Measurements from ENCODE around the gene GALM.

GALM gene

DNA sequence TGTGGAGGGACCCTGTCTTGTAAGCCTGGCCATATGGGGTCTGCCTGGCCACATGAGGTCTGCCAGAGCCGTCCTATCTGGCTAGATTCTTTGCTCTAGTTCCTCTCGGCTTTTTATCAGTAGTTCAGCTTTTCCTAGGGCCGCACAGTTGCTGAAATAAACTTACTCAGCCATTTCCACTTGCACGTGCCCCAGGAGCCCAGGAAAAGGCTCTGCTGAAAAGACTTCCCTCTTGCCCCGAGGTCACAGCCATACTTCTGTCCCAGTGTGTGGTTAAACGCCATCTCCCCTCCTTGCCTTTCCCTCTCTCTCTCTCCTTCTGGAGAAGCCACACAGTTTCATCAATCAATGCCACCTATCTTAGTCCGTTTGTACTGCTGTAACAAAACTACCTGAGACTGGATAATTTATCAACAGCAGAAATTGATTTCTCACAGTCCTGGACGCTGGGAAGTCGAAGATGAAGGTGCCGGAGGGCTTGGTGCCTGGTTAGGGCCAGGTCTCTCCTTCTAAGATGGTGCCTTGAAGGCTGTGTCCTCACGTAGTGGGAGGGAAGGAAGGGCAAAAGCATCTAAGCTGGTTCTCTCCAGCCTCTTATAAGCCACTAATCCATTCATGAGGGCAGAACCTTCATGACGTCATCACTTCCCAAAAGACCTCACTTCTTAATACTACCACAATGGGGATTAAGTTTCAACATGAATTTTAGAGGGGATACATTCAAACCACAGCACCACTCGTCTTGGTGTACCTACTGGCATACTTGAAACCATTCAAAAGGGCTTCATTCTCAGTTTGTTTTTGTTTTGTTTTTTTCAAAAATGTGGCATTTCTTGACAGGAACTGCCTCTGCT lies 11.2 kb upstream of the GALM start:
- H3K4me3 Mint-ChIP-seq = no peak overlapping the region
- H3K36me3 Mint-ChIP-seq = peaks cover 6% of the 10 kb centered on the region
- peak overlapping the region; percentile 92 for H3K27ac Mint-ChIP-seq
- H3K9me3 Mint-ChIP-seq = peaks cover 5% of the 10 kb centered on the region
- no peaks in the 10 kb centered on the region for H3K27me3 Mint-ChIP-seq
- CTCF ChIA-PET = interaction anchor here (1.1 to 3.0 kb wide), 8 partner anchors 8 to 73 kb away, joined by 3 to 15 read pairs (median 8); partner anchors contain the start of genes GALM and HNRNPLL
- DNase-seq = no peak
- peaks cover 67% of the 10 kb centered on the region for H3K4me1 Mint-ChIP-seq

DNA sequence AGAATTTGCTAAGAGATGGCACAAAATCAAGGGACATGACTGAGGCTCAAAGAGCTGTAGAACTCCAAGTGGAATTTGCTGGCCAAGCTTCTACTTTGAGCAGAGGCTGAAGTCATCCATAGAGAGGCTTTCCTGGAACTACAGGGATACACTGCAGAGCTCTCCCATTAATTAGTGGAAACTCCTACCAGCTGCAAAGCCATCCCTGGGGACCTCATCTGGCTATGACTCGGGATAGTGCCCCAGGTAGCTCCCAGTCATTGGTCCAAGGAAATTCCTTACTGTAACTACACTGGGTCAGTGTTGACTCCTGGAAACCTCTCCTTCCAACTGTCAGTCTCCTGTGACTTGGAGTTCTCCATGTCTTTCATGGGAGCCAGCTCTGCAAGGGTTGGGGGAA lies 10.5 kb upstream of the GALM start:
- H3K36me3 Mint-ChIP-seq = peaks cover 1% of the 10 kb centered on the region
- peaks cover 1% of the 10 kb centered on the region for H3K9me3 Mint-ChIP-seq
- H3K27me3 Mint-ChIP-seq = no peaks in the 10 kb centered on the region
- no peak overlapping the region for H3K27ac Mint-ChIP-seq
- H3K4me1 Mint-ChIP-seq = peaks cover 61% of the 10 kb centered on the region
- H3K4me3 Mint-ChIP-seq = no peak overlapping the region
- CTCF ChIA-PET = interaction anchor here (1.1 to 2.1 kb wide), 3 partner anchors 10 to 74 kb away, joined by 4 to 12 read pairs (median 4); partner anchors contain the start of gene GALM
- DNase-seq = no peak

DNA sequence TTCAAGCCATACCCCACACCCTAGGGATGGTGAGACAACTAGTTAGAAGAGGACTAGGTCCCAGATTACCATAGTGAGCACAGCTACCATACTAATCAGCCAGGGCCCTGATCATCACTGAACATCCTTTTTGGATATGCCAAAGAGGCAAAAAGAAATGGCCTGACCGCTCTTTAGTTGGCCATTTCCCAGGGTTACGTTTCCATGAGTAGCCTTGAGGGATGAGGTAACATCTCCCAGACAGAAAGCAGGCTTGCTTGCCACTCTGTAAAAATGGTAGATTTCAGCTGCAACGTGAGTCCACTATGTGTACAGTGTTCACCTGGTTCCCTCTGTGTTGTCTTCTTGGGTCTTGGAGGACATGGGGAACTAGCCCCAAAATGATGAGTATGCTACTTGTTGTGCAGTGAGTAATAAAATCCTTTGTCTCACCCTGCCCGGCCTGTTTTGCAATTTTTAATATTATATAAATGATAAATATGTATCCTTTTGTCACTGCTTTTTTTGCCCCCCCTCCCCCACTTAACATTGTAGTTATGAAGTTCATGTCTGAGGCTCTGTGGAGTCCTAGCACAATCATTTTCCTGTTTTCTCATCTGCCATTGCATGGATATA lies 8.9 kb upstream of the GALM start:
- DNase-seq = no peak
- H3K4me1 Mint-ChIP-seq = peaks cover 49% of the 10 kb centered on the region
- peaks cover 1% of the 10 kb centered on the region for H3K36me3 Mint-ChIP-seq
- CTCF ChIA-PET = interaction anchor here (2.1 kb wide), 1 partner anchor 53 kb away, joined by 12 read pairs; no protein-coding TSS in a partner anchor
- H3K27ac Mint-ChIP-seq = no peak overlapping the region
- H3K27me3 Mint-ChIP-seq = no peaks in the 10 kb centered on the region
- peaks cover 1% of the 10 kb centered on the region for H3K9me3 Mint-ChIP-seq
- no peak overlapping the region for H3K4me3 Mint-ChIP-seq

DNA sequence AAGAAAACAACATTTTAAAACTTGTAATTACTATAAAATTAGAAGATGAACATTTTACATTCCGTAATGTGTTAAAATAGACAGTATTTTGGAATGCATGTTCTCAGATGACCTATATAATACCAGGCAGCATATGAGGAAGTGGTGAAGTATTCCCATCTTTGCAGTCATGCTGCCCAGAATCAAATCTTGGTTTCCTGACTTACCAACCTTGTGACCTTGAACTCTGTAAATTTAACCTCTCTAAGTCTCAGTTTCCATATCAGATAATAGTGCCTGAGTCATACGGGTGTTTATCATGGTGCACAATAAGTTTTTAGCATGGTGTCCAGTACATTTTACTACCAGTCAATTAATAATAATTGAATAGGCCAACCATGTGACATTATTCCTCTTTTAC lies 7.3 kb upstream of the GALM start:
- H3K27me3 Mint-ChIP-seq = no peaks in the 10 kb centered on the region
- no peak overlapping the region for H3K27ac Mint-ChIP-seq
- peaks cover 45% of the 10 kb centered on the region for H3K4me1 Mint-ChIP-seq
- no peaks in the 10 kb centered on the region for H3K36me3 Mint-ChIP-seq
- CTCF ChIA-PET = interaction anchor here (1.0 to 1.1 kb wide), 2 partner anchors 15 to 32 kb away, joined by 3 read pairs; no protein-coding TSS in a partner anchor
- H3K9me3 Mint-ChIP-seq = peaks cover 1% of the 10 kb centered on the region
- no peak overlapping the region for H3K4me3 Mint-ChIP-seq
- no peak for DNase-seq

DNA sequence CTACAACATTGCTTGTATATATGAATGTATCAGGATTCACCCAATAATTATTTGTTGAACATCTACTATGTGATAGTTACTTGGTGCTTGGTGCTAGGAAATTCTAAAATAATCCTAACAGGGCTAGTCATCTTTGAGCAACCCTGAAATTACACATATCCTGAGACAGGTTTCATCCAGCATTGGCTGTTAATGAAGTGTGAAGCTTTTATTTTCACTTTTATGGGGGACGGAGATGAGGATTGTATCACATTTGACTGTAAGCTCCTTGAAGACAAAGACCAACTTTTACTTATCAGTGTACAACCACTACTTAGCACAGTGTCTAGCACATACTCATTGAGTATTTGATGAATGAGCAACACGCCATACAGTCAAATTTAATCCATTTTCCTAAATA lies 6.8 kb upstream of the GALM start:
- Mint-ChIP-seq H3K9me3 (peaks cover 1% of the 10 kb centered on the region), H3K36me3 (no peaks in the 10 kb centered on the region), H3K4me1 (peaks cover 45% of the 10 kb centered on the region), H3K4me3 (no peak overlapping the region), H3K27me3 (no peaks in the 10 kb centered on the region), H3K27ac (no peak overlapping the region)
- DNase-seq = no peak
- CTCF ChIA-PET = interaction anchor here (1.0 to 1.1 kb wide), 2 partner anchors 16 to 33 kb away, joined by 3 read pairs; no protein-coding TSS in a partner anchor

DNA sequence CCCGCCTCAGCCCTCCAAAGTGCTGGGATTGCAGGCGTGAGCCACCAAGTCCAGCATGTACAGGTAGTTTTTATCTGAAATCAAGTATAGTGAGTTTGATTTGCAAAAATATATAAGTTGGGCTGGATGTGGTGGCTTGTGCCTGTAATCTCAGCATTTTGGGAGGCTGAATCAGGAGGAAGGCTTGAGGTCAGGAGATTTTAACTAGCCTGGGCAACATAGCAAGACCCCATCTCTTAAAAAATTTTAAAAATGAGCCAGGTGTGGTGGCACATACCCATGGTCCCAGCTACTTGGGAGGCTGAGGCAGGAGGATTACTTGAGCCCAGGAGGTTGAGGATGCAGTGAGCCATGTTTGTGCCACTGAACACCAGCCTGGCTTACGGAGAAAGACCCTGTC lies 5.6 kb upstream of the GALM start:
- Mint-ChIP-seq H3K4me1 (peaks cover 44% of the 10 kb centered on the region), H3K9me3 (peaks cover 1% of the 10 kb centered on the region), H3K4me3 (no peak overlapping the region), H3K27ac (no peak overlapping the region), H3K36me3 (no peaks in the 10 kb centered on the region), H3K27me3 (no peaks in the 10 kb centered on the region)
- CTCF ChIA-PET = no interaction called here
- no peak for DNase-seq

DNA sequence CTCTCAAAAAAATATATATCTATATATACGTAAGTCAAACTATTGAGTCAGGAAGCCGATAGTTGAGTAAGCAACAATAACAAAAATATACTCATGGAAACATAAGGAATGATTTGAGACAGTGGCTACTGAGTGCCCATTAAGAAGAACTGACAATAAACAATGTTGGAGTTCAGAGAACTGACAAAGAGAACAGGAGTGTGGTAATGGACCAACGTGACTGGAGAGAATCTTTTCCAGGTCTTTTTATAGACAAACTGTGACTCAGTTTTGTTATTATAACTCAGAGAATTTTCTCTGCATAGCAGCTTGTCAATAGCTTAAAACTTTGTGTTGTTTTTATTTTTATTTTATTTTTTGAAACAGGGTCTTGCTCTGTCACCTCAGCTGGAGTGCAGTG lies 4.6 kb upstream of the GALM start:
- peaks cover 45% of the 10 kb centered on the region for H3K4me1 Mint-ChIP-seq
- no peaks in the 10 kb centered on the region for H3K36me3 Mint-ChIP-seq
- CTCF ChIA-PET = interaction anchor here (0.8 to 1.3 kb wide), 2 partner anchors 57 to 58 kb away, joined by 4 to 6 read pairs; no protein-coding TSS in a partner anchor
- no peak for DNase-seq
- H3K4me3 Mint-ChIP-seq = no peak overlapping the region
- peaks cover 1% of the 10 kb centered on the region for H3K9me3 Mint-ChIP-seq
- no peaks in the 10 kb centered on the region for H3K27me3 Mint-ChIP-seq
- no peak overlapping the region for H3K27ac Mint-ChIP-seq

DNA sequence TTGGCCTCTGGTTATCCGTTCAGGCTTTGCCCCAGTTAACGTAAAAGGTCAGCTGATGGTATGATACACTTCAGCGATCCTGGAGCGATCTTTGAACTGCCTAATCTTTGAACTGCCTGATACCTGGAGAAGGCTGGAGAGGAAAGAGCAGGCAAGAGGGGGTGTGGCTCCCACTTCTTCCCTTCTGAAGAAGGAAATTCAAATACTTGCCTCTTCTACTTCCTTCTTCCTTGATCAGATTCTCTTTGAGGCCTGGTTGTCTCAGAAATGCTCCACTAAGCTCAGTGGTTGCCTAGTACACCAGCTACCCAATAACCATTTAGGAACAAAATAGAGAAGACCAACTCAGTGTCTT lies 619 bp downstream of the GALM start:
- no peaks in the 10 kb centered on the region for H3K9me3 Mint-ChIP-seq
- H3K4me3 Mint-ChIP-seq = peak overlapping the region; percentile 73
- DNase-seq = peak; percentile 41
- H3K4me1 Mint-ChIP-seq = peaks cover 73% of the 10 kb centered on the region
- peak overlapping the region; percentile 91 for H3K27ac Mint-ChIP-seq
- CTCF ChIA-PET = interaction anchor here (0.7 to 4.0 kb wide), 12 partner anchors 13 to 85 kb away, joined by 3 to 55 read pairs (median 4); partner anchors contain the start of gene HNRNPLL
- H3K36me3 Mint-ChIP-seq = peaks cover 27% of the 10 kb centered on the region
- no peaks in the 10 kb centered on the region for H3K27me3 Mint-ChIP-seq

DNA sequence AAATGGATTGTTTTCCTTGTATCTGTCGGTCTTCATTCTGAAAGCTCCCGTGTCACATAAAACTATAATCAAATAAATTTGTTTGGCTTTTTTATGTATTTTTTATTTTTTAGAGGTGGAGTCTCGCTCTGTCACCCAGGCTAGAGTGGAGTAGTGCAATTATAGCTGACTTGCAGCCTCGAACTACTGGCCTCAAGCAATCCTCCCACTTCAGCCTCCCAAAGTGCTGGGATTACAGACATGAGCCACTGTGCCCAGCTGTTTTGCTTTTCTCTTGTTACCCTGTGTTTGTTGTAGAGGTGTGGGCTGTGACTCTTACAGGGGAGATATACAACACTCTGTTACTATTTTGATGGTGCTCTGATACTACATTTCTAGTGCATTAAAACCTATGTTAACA lies 2.2 kb downstream of the GALM start:
- Mint-ChIP-seq H3K9me3 (no peaks in the 10 kb centered on the region), H3K4me1 (peaks cover 79% of the 10 kb centered on the region)

DNA sequence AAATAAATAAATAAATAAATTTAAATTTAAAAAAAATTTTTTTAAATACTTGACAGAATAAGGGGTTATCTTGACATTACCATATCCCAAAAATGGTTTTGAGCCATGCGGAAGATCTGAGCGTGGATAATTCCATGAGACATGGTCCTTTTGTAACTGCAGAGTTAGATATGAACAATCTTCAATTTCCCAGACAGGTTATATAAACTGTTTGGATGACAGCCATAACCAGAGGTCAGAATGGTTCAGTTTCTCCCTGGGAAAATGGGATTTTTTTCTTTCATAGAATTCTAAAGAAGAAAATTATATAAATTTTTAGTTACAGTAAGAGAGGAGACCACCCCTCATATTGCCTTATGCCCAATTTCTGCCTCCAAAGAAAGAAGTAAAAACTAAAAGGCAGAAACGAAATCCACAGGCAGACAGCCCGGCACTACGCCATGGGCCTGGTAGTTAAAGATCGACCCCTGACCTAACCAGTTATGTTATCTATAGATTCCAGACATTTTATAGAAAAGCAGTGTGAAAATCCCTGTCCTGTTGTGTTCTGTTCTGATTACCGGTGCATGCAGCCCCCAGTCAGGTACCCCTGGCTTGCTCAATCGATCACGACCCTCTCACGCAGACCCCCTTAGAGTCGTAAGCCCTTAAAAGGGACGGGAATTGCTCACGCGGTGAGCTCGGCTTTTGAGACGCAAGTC lies 3.0 kb downstream of the GALM start:
- H3K4me3 Mint-ChIP-seq = no peak overlapping the region

More for the DNA sequence above, 2.2 kb downstream of the GALM start:
- Mint-ChIP-seq H3K4me3 (peak overlapping the region; percentile 73), H3K27ac (peak overlapping the region; percentile 91), H3K36me3 (peaks cover 37% of the 10 kb centered on the region), H3K27me3 (no peaks in the 10 kb centered on the region)
- DNase-seq = no peak
- CTCF ChIA-PET = interaction anchor here (0.6 to 4.0 kb wide), 6 partner anchors 14 to 72 kb away, joined by 3 to 55 read pairs (median 6); partner anchors contain the start of gene HNRNPLL

DNA sequence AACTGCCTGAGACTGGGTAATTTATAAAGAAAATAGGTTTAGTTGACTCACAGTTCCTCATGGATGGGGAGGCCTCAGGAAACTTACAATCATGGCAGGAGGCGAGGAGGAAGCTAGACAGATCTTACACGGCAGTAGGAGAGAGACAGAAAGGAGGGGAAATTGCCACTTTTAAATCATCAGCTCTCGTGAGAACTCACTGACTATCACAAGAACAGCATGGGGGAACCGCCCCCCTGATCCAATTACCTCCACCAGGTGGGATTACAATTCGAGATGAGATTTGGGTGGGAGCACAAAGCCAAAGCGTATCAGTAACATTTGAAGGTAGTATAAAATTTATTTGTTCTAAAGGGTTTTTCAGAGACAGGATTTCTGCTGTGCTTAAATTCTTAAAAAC lies 5.4 kb downstream of the GALM start:
- Mint-ChIP-seq H3K27me3 (no peaks in the 10 kb centered on the region), H3K36me3 (peaks cover 51% of the 10 kb centered on the region), H3K4me3 (no peak overlapping the region), H3K27ac (peak overlapping the region; percentile 25), H3K9me3 (no peaks in the 10 kb centered on the region), H3K4me1 (peaks cover 67% of the 10 kb centered on the region)
- no peak for DNase-seq
- CTCF ChIA-PET = interaction anchor here (1.1 to 2.4 kb wide), 3 partner anchors 11 to 90 kb away, joined by 4 to 8 read pairs (median 4); no protein-coding TSS in a partner anchor

More for the DNA sequence above, 3.0 kb downstream of the GALM start:
- Mint-ChIP-seq H3K27me3 (no peaks in the 10 kb centered on the region), H3K4me1 (peaks cover 75% of the 10 kb centered on the region), H3K27ac (peak overlapping the region; percentile 26), H3K36me3 (peaks cover 41% of the 10 kb centered on the region), H3K9me3 (no peaks in the 10 kb centered on the region)
- CTCF ChIA-PET = interaction anchor here (1.6 kb wide), 1 partner anchor 61 kb away, joined by 3 read pairs; no protein-coding TSS in a partner anchor
- no peak for DNase-seq

DNA sequence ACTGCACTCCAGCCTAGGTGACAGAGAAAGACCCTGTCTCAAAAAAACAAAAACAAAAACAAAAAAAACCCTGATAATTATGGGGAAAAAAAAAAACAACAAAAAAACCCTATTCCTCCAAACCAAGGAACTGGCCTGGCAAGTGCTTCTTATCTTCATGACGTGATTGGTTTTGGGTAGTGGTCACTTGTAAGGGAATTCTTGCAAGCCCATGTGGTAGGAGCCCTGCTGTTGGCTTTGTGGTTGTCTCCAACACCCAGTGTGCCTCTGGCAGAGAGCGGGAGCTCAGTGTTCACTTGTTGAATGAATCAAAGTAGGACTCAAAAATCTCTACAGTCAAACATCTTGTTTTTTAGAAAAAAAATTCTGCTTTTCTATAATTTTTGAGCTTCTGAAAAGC lies 6.0 kb downstream of the GALM start:
- no peaks in the 10 kb centered on the region for H3K27me3 Mint-ChIP-seq
- CTCF ChIA-PET = interaction anchor here (1.0 to 2.4 kb wide), 6 partner anchors 10 to 90 kb away, joined by 3 to 8 read pairs (median 4); partner anchors contain the start of gene HNRNPLL
- H3K4me3 Mint-ChIP-seq = no peak overlapping the region
- no peak for DNase-seq
- no peak overlapping the region for H3K27ac Mint-ChIP-seq
- no peaks in the 10 kb centered on the region for H3K9me3 Mint-ChIP-seq
- H3K4me1 Mint-ChIP-seq = peaks cover 66% of the 10 kb centered on the region
- peaks cover 57% of the 10 kb centered on the region for H3K36me3 Mint-ChIP-seq

DNA sequence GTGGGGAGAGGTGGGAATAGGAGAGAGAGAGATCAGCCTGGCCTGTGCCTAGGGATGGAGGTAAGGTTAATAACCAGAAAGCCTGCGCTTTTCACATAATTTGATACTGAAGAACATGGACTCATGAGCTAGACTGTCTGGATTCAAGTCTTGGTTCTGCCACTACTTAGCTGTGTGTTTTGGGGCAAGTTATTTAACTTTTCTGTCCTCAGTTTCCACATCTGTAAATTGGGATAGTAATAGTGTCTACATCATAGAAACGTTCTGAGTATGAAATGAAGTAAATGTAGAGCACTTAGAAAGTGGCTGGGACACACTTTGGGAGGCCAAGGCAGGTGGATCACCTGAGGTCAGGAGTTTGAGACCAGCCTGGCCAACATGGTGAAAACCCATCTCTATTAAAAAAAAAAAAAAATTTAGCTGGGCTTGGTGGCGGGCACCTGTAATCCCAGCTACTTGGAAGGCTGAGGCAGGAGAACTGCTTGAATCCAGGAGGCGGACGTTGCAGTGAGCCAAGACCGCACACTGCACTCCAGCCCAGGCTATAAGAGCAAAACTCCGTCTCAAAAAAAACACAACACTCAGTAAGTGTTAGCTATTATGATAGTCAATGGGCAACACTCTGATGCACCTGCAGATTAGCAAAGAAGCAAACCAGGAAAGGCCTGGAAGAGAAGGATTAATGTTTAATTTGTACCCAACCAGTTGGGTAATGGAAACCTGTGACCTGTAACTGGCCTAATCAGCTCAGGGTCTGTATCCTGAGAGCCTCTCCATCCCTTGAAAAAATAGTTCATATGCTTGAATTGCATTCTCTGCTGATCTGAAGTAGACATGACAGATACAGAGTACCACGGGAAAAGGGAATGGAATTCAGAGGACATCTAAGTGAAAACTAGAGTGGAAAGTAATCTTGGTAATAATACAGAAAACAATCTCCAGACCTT lies 6.8 kb downstream of the GALM start:
- H3K9me3 Mint-ChIP-seq = peaks cover 2% of the 10 kb centered on the region
- H3K27ac Mint-ChIP-seq = no peak overlapping the region
- CTCF ChIA-PET = interaction anchor here (0.6 to 2.4 kb wide), 7 partner anchors 9 to 91 kb away, joined by 3 to 8 read pairs (median 4); partner anchors contain the start of gene HNRNPLL
- no peaks in the 10 kb centered on the region for H3K27me3 Mint-ChIP-seq
- H3K4me3 Mint-ChIP-seq = no peak overlapping the region
- no peak for DNase-seq
- H3K4me1 Mint-ChIP-seq = peaks cover 66% of the 10 kb centered on the region
- peaks cover 61% of the 10 kb centered on the region for H3K36me3 Mint-ChIP-seq

All from activated naive CD4-positive, alpha-beta T cell treated with anti-CD3 and anti-CD28 coated beads, Interleukin-2, amount 10 ng/mL, durations not matched to agents 7 days and 5 days (primary cell).